GM19455 (cell line): ENCODE measurements around the gene COL4A1.

ENCODE experiments used
- ATAC-seq: cut with Tn5 transposase; IDR thresholded peaks from one replicate; pipeline ENCODE4 v1.9.1; 2021; ENCODE audit not compliant: unreplicated experiment

The COL4A1 gene

DNA sequence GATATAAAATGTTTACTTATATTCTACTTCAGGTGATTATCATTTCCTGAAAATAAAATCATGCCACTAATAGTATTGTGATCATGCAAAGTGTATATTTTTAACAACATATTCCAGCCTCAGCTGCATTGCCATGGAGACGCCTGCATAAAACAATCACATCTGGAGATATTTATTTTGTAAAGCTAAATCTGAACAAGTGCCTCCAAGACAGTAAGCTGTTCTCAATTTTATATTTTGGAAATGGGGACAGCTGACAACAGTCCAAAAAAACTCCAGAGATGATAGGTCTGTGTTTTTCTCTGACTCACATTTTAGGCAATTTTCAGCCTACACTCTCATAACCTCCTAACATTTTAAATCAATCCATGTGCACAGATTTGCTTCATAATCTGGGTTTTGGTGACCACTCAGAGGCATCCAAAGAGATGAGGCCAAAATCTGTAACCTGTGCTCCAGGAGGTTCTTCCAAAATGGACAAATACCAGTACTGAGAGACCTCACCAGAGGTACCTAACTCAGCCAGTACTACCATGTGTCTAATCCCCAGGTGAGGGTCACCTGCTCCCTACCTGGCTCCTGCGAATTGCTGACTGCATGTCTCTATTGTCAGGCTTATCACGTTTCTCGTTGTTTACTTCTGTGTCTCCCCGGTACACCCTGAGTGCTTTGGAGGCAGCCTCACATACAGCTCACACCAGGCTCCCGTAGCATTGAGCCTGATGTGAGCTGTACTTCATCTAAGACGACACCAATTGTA is 62.7 kb downstream of the COL4A1 start:
- no peak for ATAC-seq

DNA sequence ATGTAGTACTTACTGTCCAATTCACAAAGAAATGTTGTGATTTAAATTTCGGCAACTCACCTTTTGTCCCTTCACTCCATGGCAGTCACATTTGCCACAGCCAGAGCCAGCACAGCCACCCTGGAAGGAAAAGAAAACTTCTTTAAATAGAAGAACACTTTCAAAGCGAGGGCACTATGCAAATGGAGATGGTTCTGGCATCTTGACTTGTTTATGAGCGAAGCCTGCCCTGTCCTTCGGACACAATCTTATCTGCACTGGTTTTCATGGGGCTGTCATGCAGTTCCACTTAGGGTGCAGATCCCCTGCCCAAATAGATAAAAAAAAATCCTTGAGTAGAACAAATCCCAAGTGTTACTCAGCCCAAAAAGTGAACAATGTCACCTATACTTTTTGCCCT is 64.3 kb downstream of the COL4A1 start:
- ATAC-seq: no peak

DNA sequence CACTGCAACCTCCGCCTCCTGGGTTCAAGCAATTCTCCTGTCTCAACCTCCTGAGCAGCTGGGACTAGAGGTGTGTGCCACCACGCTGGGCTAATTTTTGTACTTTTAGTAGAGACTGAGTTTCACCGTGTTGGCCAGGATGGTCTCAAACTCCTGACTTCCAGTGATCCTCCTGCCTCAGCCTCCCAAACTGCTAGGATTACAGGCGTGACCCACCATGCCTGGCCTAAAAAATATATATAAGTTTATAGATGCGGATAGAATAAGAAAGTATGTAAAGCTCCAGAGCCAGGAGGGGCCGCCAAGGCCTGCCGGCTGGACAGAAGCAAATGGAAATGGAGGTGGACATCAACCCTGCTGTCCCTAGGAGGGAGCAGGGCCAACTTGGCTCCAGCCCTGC is 66.0 kb downstream of the COL4A1 start:
- ATAC-seq: no peak

GRCh38 chr13:110240352-110240751 is 66.6 kb downstream of the COL4A1 start:
- ATAC-seq: no peak

- no peak for ATAC-seq
Measured at GRCh38 chr13:110239280-110240125, 67.5 kb downstream of the COL4A1 start.

GRCh38 chr13:110238818-110239195 is 68.2 kb downstream of the COL4A1 start:
- ATAC-seq: no peak

DNA sequence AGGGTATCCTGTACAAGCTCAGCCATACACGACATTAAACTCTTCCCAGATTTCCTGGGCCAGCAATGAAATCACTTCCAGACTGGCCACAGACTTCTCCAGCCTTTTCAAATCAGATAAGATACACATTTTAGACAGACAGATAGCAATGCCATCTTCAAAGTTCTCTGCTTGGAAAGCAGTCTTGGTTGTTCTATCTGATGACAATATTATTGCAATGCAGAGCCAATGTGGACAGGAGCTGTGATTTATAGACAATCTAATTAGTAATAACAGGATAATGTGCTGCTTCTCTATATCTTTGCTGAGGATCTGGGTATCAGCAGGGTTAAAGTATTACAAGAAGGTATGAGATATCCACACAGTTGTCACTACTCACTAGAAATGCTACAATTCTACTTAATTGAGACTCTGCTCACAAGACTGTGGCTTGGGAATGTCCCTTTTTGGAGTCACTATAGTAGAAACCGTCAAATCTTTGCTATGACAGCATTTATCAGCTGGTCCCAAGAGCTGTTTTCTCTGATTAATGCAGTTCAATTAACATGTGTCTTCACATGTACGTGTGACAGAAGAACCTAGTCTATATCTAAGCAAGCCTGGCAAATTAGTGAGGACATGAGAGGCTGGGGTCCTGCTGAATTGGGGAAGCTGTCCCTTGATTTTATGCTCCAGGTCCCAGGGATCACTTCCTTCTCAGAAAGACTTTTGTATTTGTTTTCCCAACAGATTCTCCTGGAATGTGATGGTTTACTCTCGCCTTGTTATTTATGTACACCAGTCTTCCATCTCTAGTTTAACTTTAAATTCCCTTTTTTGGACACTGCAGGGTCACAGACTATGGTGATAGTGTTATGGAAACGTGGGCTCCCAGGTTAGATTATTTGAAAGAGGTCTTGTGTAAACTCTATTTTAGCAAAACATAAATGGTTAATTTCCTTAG is 68.8 kb downstream of the COL4A1 start:
- no peak for ATAC-seq

GRCh38 chr13:110236831-110237261 is 70.1 kb downstream of the COL4A1 start:
- ATAC-seq: no peak

DNA sequence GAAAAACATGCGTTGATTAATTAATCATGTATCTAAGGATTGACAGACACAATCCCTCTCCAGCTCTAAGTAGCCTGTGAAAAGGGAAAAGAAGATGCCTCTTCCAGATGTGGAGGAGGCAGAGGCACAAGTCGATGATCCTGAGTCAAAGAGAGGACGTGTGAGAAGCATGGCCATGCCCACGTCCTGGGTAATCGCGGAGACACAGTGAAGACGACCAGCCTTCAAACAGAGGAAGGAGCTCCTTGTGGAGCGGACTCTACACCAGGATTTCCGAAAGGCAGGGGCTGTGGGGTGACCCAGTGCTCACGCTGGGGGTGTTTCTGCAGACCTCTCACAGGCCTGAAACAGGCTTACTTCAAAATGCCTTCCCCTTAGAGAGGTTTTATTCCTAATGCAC is 70.5 kb downstream of the COL4A1 start:
- ATAC-seq: no peak

- no peak for ATAC-seq
Measured at GRCh38 chr13:110234532-110234931, 72.4 kb downstream of the COL4A1 start.

DNA sequence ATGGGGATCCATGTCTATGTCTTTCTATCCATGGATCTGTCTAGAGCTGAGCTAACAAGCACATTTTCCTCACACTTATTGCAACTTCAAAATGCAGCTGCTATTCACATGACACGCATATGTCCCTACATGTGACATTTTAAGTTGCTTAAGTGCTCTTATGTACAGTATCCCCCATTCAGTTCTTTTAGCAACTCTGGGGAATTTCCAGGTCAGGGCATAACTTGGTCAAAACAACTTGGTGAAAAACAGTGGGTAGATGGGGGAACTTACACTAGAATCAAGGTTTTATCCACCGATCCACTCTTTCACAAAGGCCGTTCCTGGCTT is 73.0 kb downstream of the COL4A1 start:
- ATAC-seq: no peak

- no peak for ATAC-seq
Measured at GRCh38 chr13:110233181-110233950, 73.6 kb downstream of the COL4A1 start.

DNA sequence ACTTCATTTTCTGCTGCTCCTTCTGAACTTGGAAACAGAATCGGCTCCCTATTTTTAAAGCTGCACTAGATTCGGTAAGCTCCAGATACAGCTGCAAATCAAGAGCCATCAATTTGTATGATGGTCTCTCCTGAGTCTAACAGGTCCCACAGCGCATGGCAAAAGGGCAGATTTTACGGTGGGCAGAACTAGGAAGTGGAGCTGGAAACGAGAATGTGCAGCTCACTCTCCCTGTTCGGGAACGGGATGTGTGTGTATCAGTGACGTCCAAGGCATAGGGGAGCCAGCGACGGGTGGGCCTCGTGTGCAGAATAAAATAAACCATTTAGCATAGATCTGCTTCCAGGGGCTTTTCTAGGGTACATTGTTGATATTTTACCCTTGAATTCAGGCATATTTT is 74.2 kb downstream of the COL4A1 start:
- no peak for ATAC-seq

DNA sequence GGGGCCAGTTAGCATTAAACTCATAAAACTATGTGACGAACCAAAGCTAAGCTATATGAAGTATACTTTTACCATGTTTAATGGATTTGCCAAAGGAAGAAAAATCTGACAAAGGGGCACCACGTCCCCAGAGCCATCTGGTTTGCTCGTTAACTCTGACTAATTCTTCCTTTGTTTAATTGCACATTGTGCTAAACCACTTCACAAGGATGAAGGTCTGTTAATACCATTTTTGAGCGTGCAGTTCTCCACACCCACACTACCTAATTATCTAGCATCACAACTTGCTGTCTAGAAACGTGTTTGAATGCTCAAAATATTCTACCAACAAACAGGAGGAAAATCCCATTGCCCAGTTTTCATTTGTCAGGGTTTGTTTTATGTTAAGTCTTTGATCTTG is 74.8 kb downstream of the COL4A1 start:
- no peak for ATAC-seq

DNA sequence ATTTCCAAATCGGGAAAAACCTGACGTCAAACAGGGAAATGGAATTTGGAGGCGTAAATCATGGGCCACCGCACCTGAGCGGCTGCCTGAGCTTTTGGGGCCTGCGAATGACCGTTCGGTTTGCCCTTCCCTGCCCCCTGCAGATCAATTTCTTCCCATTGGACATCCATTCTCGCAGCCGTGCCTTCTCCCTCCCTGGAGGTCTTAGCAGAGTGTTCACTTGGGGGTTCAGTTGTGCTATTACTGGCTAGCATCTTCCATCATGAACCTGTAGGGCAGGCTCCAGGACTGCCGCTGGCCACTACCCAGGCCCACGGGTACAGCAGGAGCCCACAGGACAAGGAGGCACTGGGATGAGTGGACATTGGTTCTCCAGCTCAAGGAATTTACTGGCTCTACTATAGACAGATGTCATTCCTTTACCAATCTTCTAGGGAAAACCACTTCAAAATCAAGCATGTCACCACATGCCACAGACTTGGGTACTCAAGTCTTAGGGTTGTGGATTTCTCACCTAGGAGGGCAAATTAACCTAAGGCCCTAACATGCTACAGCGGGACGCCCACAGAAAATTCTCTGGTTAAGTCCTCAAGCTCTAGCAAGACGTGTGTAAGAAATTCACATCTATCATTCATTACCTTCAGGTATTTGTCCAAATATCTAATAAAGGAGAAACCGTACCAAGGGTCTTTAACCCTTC is 75.5 kb downstream of the COL4A1 start:
- no peak for ATAC-seq

DNA sequence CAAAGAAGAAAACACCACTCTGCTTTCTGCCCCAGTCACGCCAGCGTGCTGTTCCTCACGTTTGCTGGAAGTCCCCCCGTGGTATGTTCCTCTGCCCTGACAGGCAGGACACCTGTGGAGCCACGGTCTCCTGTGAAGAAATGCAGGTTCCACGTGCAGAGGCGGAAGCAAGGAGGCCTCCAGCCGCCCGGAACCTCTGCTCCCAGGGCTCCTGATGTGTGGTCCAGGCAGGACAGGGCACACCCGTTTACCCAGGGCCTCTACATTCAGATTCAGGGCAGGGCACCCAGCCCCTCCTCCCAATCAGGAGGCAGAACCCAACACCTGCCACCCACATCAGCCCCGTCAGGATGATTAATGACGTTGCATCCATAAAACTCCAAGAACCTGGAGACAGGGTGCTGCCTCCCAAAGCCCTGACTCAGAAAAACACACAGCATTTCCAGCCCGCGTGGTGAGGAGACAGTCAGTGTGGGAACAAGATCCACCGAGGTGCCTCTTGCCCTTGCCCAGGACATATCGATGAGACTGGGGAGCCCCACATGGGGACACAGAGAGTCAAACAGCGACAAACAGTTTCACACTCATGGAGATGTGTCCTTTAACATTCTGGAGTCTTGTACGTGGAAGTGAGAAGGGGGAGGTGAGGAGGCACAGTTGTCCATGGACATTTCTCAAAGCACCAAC is 76.2 kb downstream of the COL4A1 start:
- no peak for ATAC-seq

DNA sequence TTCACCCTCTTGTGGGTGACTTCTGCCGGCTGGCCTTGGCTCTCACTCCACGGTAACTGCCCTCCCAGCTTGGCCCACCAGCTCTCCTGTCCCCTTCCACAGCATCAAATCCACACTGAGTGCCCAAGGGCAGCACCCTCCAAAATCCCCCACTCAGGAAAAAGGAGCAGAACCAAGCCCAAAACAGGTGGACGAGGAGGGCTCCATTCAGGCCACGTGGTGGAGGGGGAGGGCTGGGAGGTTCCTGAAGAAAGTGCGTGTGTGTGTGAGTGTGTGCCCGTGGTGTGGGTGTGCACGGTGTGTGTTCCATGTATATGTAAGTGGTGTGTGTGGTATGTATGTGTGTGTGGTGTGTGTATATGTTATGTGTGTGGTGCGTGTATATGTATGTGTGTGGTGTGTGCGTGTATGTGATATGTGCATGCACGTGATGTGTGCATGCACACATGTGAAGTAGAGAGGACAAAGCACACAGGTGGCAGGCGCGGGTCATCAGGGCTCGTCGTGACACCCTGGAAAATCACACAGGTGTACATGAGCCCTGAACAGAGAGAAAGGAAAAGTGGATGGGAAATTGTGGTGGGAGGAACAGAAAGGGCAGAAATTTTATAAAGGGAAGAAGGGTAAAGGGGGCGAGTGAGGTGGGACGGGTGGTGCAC is 76.9 kb downstream of the COL4A1 start:
- ATAC-seq: no peak

DNA sequence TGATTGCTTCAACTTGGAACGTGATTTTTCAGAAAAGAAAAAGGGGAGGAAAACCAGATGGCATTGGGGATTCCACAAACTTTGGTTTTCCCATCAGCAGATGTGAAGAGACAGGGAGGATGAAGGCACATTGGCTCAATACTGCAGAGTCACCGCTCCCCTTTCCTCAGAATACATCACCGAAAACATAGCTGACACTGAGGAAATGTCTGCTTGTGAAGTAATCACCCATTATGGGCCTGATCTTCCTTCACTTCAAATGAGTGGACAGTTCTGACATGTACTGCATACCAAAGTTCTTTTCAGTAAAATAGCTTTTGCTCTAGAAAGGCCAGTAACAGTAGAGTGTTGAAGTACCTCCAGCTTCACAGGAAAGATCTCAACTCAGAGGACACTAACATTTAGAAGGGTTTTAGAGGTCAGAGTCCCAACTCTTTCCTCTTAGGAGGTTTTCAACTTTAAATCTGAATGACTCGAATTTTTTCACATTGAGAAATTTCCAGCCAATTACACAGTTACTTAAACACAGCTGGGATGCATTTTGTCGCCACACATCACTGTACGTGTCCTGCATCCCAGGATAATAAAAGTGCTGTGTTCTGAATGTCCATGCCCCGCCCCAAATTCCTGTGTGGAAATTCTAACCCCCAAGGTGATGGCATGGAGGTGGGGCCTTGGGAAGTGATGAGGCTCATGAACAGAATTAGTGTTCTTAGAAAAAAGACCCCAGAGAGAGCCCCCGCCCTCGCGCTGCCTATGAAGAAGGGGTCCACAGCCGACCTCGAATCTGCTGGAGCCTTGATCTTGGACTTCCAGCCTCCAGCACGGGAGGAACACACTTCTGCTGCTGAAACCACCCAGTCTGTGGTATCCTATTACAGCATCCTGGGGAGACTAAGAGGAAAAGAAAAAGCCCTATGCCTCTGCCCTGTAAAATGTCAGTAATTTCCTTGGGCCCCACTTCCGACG is 77.7 kb downstream of the COL4A1 start:
- ATAC-seq: no peak
